Activated CD8-positive, alpha-beta memory T cell treated with anti-CD3 and anti-CD28 coated beads, Interleukin-2, amount 10 ng/mL, durations not matched to agents 7 days and 5 days (primary cell): ENCODE results near the gene WDR76. TPM values are rescaled to one million over a fixed set of nuclear protein-coding genes. Genes with fewer than 3 reads are reported as not detected.

Experiments
- ATAC-seq: fragments of 150-1000 bp; cut with Tn5 transposase; one replicate; pipeline ENCODE4 v1.10.0; 2021; ENCODE audit warnings: moderate library complexity
- CTCF ChIA-PET: fragments of 350-600 bp; sonication (Branson Sonifier 250); formaldehyde crosslinking; loops from one replicate; lab custom pipeline; 2021; ENCODE audit warnings: antibody characterized with exemption; lab: Charles Lee
- DNase-seq: peaks from one replicate; pipeline ENCODE4 v3.0.0-alpha.2; 2020
- H3K27ac Mint-ChIP-seq: one replicate; pipeline ENCODE4 v1.8.0; 2021; ENCODE audit warnings: mild to moderate bottlenecking, mixed read lengths
- H3K27me3 Mint-ChIP-seq: one replicate; pipeline ENCODE4 v1.8.0; 2021; ENCODE audit warnings: mixed read lengths
- H3K36me3 Mint-ChIP-seq: one replicate; pipeline ENCODE4 v1.8.0; 2021; ENCODE audit warnings: mild to moderate bottlenecking, mixed read lengths
- H3K4me1 Mint-ChIP-seq: one replicate; pipeline ENCODE4 v1.8.0; 2021; ENCODE audit warnings: mixed read lengths
- H3K4me3 Mint-ChIP-seq: one replicate; pipeline ENCODE4 v1.8.0; 2021; ENCODE audit warnings: mild to moderate bottlenecking, moderate library complexity, mixed read lengths
- H3K9me3 Mint-ChIP-seq: one replicate; pipeline ENCODE4 v1.8.0; 2022; ENCODE audit warnings: low read depth, mixed read lengths
- total RNA-seq, 2 experiments: library from RNA; stranded (reverse); gene quantifications; one replicate each; pipeline ENCODE4 v1.2.3, GENCODE V29; 2021

WDR76 gene
- total RNA-seq, 2 experiments from 2014 or later, result 79.7 to 91.1 TPM

DNA sequence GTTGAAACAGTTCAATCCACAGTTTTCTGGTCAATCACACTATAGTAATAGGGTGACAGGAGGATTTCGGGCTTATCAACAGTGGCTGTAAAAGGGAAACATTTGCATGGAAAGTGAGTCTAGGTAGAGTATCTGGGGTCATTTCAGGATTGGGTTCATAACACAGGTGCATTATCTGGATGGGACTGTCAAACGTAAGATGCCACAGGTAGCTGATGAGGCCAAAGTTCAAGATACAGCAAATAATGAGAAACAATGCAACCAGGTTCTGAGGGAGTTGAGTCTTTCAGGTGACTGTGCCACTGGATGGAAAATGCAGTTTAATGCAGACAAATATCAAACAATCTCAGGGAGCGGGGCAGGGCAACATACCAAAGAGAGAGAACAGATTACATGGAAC lies 62.2 kb downstream of the WDR76 start:
- no peak for ATAC-seq
- Mint-ChIP-seq H3K9me3 (no peaks in the 10 kb centered on the region), H3K4me1 (no peaks in the 10 kb centered on the region), H3K4me3 (no peak overlapping the region), H3K27me3 (no peaks in the 10 kb centered on the region), H3K36me3 (peaks cover 8% of the 10 kb centered on the region), H3K27ac (no peak overlapping the region)
- CTCF ChIA-PET, result interaction anchor here (1.0 kb wide), 1 partner anchor 20 kb away, joined by 3 read pairs; no protein-coding TSS in a partner anchor
- DNase-seq, result no peak

DNA sequence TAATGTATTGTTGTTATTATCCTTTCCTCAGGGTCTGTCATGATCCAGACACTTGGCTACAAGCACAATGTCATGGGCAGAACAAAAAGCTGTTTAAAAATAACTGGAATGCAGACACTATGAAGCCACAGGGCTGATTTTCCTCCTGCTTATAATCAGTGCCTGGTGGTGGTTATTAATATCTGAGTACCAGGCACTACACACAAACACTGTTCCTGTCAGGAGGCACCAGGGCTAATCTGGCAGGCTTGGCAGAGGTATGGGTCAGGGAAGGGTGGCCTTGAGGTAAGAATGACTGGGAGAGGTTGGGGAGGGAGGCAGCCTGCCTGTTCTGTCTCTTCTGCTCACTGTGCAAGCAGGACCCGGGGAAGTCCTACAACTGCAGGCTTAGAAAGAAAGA lies 67.2 kb downstream of the WDR76 start:
- Mint-ChIP-seq H3K36me3 (no peaks in the 10 kb centered on the region), H3K27me3 (no peaks in the 10 kb centered on the region), H3K4me1 (no peaks in the 10 kb centered on the region), H3K9me3 (no peaks in the 10 kb centered on the region), H3K4me3 (no peak overlapping the region), H3K27ac (no peak overlapping the region)
- CTCF ChIA-PET, result no interaction called here
- ATAC-seq, result no peak
- no peak for DNase-seq

DNA sequence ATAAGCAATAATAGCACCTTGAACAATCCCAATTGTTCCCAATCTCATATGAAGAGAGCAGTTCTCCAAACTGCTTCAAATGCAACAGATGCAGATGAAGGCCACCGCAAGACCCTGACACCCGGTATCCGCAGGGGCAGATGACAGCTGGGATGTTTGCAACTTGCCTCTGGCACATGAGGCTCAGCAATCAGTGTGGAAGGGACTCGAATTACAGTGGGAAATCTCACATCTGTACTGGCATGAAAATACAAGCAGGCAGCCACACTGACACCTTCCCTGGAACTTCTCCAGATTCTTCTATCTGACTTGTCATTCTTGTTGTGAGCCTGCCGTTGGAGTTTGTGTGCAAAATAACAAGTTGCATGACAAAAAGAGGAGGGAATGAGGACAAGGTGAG lies 68.8 kb downstream of the WDR76 start:
- no peak overlapping the region for H3K4me3 Mint-ChIP-seq
- no peaks in the 10 kb centered on the region for H3K27me3 Mint-ChIP-seq
- no peak for ATAC-seq
- no peak for DNase-seq
- H3K4me1 Mint-ChIP-seq, result no peaks in the 10 kb centered on the region
- no peaks in the 10 kb centered on the region for H3K36me3 Mint-ChIP-seq
- no peaks in the 10 kb centered on the region for H3K9me3 Mint-ChIP-seq
- H3K27ac Mint-ChIP-seq, result no peak overlapping the region
- CTCF ChIA-PET, result interaction anchor here (1.6 to 2.2 kb wide), 2 partner anchors 9 to 170 kb away, joined by 4 to 5 read pairs; no protein-coding TSS in a partner anchor

DNA sequence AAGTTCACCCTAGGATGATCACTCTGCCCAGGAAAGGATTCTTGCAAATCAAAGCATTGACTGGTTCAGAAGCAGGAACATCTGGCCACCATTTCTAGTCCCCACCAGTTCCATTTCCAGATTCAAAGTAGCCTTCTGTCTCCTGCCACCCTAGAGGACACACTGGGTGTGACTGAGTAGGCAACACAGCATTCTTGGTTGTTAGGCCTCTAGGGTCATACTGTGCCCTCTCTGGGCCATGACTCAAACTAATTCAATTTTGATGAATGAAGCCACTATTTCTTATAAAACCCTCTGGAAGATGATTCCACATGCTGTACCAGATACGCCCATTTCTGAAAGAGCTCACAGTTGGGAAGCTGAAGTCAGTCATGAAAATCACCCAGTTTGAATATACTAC lies 69.7 kb downstream of the WDR76 start:
- CTCF ChIA-PET, result interaction anchor here (1.6 to 2.2 kb wide), 2 partner anchors 8 to 169 kb away, joined by 4 to 5 read pairs; no protein-coding TSS in a partner anchor
- Mint-ChIP-seq H3K27me3 (no peaks in the 10 kb centered on the region), H3K27ac (no peak overlapping the region)

DNA sequence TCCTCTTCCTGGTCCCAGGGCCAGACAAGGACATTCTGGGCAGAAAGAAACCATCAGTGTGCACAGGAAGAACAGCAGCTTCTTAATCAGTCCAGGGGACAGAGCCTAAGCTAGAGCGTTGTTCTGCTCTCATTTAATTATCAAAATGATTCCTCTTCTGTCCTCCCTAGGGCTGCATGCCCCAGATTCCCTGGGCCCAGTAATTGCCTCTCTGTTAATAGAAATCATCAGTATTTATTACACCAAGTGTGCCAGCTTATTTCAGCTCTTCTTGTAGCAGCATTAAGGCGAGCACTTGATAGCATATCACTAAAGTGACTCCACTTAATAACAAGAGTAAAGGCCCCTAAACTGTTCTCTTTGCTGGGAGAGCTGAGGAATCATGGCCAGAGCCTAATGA lies 72.1 kb downstream of the WDR76 start:
- CTCF ChIA-PET, result interaction anchor here (1.9 kb wide), 1 partner anchor 167 kb away, joined by 7 read pairs; no protein-coding TSS in a partner anchor
- H3K27me3 Mint-ChIP-seq, result no peaks in the 10 kb centered on the region
- H3K4me3 Mint-ChIP-seq, result no peak overlapping the region
- ATAC-seq (no peak), DNase-seq (no peak)
- H3K4me1 Mint-ChIP-seq, result peaks cover 1% of the 10 kb centered on the region
- H3K9me3 Mint-ChIP-seq, result no peaks in the 10 kb centered on the region
- no peak overlapping the region for H3K27ac Mint-ChIP-seq
- no peaks in the 10 kb centered on the region for H3K36me3 Mint-ChIP-seq

More for the DNA sequence above, 69.7 kb downstream of the WDR76 start:
- no peaks in the 10 kb centered on the region for H3K4me1 Mint-ChIP-seq
- H3K36me3 Mint-ChIP-seq, result no peaks in the 10 kb centered on the region
- DNase-seq, result no peak
- no peak overlapping the region for H3K4me3 Mint-ChIP-seq
- no peaks in the 10 kb centered on the region for H3K9me3 Mint-ChIP-seq
- ATAC-seq, result no peak

DNA sequence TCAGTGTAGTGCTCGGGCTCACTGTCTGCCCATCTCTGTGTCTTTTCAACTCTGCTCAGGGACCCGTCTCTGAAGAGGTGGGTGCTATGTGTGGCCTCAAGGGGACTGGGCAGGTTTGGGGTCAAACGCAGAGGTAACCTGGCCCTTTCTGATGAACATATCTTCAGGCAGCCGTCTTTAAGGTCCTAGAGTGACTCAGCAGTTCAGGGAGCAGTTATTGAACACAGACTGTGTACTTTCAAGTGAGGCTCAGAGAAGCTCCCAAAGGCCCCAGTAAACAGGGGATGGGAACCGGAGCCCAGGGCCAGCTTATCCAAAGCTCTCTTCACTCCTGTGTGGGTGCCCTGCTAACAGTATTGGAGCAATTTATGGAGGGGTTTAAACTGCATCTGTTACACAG lies 73.1 kb downstream of the WDR76 start:
- no peak for ATAC-seq
- CTCF ChIA-PET, result interaction anchor here (1.9 kb wide), 2 partner anchors 166 kb away, joined by 4 to 7 read pairs; no protein-coding TSS in a partner anchor

DNA sequence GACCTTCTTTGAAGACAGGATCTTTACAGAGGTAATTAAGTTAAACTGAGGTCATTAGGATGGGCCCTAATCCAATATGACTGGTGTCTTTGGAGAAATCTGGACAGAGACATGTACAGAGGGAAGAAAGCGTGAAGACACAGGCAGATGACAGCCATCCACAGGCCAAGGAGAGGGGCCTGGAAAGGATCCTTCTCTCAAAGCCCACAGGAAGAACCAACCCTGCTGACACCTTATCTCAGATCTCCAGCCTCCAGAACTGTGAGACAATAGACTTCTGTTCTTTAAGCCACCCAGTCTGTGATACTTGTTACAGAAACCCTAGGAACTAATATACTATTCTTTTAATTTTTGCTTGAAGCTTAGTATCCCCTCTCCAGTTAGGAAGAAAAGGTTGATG lies 74.2 kb downstream of the WDR76 start:
- Mint-ChIP-seq H3K27me3 (no peaks in the 10 kb centered on the region), H3K27ac (no peak overlapping the region), H3K36me3 (no peaks in the 10 kb centered on the region), H3K9me3 (no peaks in the 10 kb centered on the region), H3K4me1 (peaks cover 4% of the 10 kb centered on the region), H3K4me3 (no peak overlapping the region)
- CTCF ChIA-PET, result interaction anchor here (0.7 to 1.9 kb wide), 2 partner anchors 20 to 165 kb away, joined by 3 to 4 read pairs; no protein-coding TSS in a partner anchor
- no peak for DNase-seq
- ATAC-seq, result no peak

More for the DNA sequence above, 73.1 kb downstream of the WDR76 start:
- Mint-ChIP-seq H3K36me3 (no peaks in the 10 kb centered on the region), H3K27me3 (no peaks in the 10 kb centered on the region), H3K4me3 (no peak overlapping the region), H3K4me1 (peaks cover 4% of the 10 kb centered on the region), H3K9me3 (no peaks in the 10 kb centered on the region), H3K27ac (no peak overlapping the region)
- DNase-seq, result no peak

DNA sequence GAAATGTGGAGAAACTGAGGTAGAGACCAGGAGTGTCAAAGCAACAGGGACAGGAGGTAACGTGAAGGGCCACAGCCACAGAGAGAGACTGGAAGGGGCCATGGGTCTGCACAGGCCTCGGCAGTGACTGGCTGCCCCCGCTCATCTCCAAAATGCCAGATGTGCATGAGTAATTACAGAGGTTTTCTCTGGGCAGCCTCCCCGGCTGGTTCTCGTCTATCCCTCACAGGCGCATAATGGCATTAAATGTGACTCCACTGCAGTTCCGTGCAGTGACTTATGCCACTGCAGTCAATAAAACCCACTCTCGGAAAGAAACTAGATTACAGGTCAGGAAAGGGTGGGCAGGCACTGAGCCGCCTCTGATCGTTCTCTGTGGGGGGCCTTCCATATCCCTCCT lies 74.7 kb downstream of the WDR76 start:
- Mint-ChIP-seq H3K4me3 (no peak overlapping the region), H3K27ac (no peak overlapping the region), H3K9me3 (no peaks in the 10 kb centered on the region), H3K36me3 (no peaks in the 10 kb centered on the region), H3K27me3 (no peaks in the 10 kb centered on the region), H3K4me1 (peaks cover 4% of the 10 kb centered on the region)
- no peak for DNase-seq
- CTCF ChIA-PET, result interaction anchor here (1.6 to 1.9 kb wide), 2 partner anchors 164 to 600 kb away, joined by 3 to 4 read pairs; no protein-coding TSS in a partner anchor
- ATAC-seq, result no peak

DNA sequence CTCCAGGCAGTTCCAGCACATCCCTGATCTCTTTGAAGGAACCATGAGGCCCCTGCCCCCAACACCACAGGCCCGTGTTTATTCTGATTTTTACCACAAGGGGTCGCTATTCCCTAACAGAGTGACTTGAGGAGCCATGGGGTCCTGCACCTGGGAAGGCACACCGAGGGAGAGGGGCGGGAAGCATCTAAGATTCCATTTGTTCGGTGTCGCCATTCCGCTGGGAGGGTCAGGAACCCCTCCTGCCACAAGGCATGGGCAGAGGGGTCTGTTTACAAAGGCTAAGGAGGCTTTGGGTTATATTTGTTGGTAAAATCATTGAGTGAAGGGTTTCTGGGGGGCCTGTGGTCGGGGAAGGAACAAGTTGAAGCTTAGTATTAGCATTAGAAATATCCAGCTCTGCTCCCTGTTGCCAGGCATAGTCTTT lies 77.1 kb downstream of the WDR76 start:
- no peak overlapping the region for H3K4me3 Mint-ChIP-seq
- no peak overlapping the region for H3K27ac Mint-ChIP-seq
- peaks cover 4% of the 10 kb centered on the region for H3K4me1 Mint-ChIP-seq
- H3K36me3 Mint-ChIP-seq, result no peaks in the 10 kb centered on the region
- no peaks in the 10 kb centered on the region for H3K9me3 Mint-ChIP-seq
- no peaks in the 10 kb centered on the region for H3K27me3 Mint-ChIP-seq
- CTCF ChIA-PET, result interaction anchor here (0.6 to 2.8 kb wide), 14 partner anchors 8 to 232 kb away, joined by 3 to 37 read pairs (median 4); no protein-coding TSS in a partner anchor
- DNase-seq (peak; percentile 68), ATAC-seq (peak; percentile 82)

DNA sequence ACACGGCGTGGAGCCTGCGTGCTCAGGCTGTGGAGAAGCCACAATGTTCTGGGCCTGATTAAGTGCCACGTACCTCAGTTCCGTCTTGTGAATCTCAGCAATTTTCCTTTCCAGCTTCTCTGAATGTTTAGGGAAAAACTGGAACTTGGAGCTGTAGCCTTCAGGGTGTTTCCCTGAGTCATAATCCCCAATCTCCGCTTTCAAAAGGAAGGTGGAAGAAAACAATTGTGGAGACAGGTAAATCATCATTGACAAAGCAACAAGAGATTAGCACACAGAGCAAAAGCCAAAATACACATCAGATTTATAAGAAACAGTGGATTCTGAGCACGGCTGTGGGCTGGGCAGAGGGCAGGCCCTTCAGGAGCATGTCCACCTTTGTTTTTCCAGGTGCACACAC lies 79.0 kb downstream of the WDR76 start:
- no peaks in the 10 kb centered on the region for H3K27me3 Mint-ChIP-seq
- DNase-seq (no peak), ATAC-seq (no peak)
- H3K9me3 Mint-ChIP-seq, result no peaks in the 10 kb centered on the region
- no peak overlapping the region for H3K27ac Mint-ChIP-seq
- no peaks in the 10 kb centered on the region for H3K36me3 Mint-ChIP-seq
- H3K4me3 Mint-ChIP-seq, result no peak overlapping the region
- CTCF ChIA-PET, result interaction anchor here (2.6 kb wide), 1 partner anchor 161 kb away, joined by 12 read pairs; no protein-coding TSS in a partner anchor
- H3K4me1 Mint-ChIP-seq, result peaks cover 4% of the 10 kb centered on the region

DNA sequence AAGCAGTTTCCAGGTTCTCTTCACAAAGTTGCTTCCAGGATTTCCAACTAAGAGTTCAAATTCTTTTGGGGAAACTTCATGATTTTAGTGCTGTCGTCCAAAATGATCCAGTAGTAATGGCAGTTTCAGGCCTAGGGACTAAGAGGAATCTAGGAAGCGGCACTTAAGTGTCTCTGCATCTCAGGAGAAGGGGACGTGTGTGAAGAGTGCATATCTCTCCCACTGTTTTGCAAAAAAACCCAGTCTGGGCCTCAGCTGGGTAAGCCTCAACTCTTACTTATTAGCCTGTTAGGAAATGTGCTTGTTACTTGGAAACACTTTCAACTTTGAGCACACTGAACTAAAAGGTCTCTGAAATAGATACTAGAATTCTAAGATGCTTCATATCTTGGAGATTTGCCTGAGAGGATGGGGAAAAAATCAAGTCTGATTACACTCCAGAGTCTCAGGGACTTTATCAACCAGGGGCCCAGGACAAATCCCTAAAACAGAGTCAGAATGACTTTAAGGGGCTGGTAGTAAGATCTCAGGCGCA lies 81.8 kb downstream of the WDR76 start:
- Mint-ChIP-seq H3K27me3 (no peaks in the 10 kb centered on the region), H3K4me1 (peaks cover 4% of the 10 kb centered on the region), H3K27ac (no peak overlapping the region), H3K9me3 (no peaks in the 10 kb centered on the region), H3K4me3 (no peak overlapping the region), H3K36me3 (no peaks in the 10 kb centered on the region)
- DNase-seq (no peak), ATAC-seq (no peak)
- CTCF ChIA-PET, result no interaction called here

DNA sequence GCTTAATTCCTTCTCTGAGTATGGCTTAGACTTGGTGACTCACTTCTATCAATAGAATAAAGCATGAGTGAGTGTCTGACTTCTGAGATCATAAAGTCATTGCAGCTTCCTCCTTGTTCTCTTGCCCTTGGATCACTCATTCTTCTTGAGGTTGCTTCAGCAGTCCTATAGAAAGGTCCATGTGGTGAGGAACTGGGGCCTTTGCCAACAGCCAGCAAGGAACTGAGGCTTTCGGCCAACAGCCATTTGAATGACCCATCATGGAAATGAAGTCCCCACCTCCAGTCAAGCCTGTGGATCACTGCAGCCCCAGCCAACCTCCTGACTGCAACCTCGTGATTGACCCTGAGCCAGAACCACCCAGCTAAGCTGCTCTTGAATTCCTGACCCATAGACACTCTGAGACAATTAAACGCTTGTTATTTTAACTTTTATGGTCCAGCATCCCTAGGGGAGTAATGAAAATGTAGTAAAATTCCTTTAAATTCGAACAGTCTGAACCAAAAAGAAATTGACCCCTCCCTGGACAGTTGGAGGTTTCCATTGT lies 84.5 kb downstream of the WDR76 start:
- no peaks in the 10 kb centered on the region for H3K4me1 Mint-ChIP-seq
- DNase-seq (no peak), ATAC-seq (no peak)
- H3K4me3 Mint-ChIP-seq, result no peak overlapping the region
- no peaks in the 10 kb centered on the region for H3K27me3 Mint-ChIP-seq
- CTCF ChIA-PET, result interaction anchor here (1.1 to 1.7 kb wide), 2 partner anchors 8 to 10 kb away, joined by 3 to 5 read pairs; no protein-coding TSS in a partner anchor
- no peaks in the 10 kb centered on the region for H3K9me3 Mint-ChIP-seq
- H3K36me3 Mint-ChIP-seq, result no peaks in the 10 kb centered on the region
- H3K27ac Mint-ChIP-seq, result no peak overlapping the region

DNA sequence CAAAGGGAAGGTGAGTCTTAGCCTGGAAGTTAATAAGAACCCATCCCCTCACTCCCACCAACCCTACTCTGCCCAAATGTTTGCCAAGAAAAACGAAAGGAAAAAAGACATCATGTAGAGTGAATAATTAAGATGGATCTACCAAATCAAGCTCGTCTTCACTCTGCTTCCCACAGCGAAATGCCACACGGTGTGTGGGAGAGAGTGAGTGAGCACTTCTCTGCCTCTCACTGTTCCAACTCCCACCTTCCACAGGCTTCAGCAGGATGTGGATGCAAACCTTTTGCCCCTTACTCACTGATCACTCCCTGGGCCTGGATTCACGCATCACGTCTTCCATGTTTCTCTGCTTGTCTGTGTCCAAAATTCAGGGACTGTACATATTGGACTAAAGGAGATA lies 85.4 kb downstream of the WDR76 start:
- Mint-ChIP-seq H3K9me3 (no peaks in the 10 kb centered on the region), H3K27ac (no peak overlapping the region), H3K4me3 (no peak overlapping the region), H3K27me3 (no peaks in the 10 kb centered on the region), H3K36me3 (no peaks in the 10 kb centered on the region), H3K4me1 (no peaks in the 10 kb centered on the region)
- CTCF ChIA-PET, result interaction anchor here (1.1 to 1.7 kb wide), 2 partner anchors 9 kb away, joined by 3 to 5 read pairs; no protein-coding TSS in a partner anchor
- ATAC-seq (no peak), DNase-seq (no peak)
